HepG2 (cell line): ENCODE results near the gene CRYM. TPM values are rescaled to one million over a fixed set of nuclear protein-coding genes. Genes with fewer than 3 reads are reported as not detected.

Experiments used
- AGO2 ChIP-seq: fragments of 200-400 bp; formaldehyde crosslinking; optimal IDR thresholded peaks from 2 replicates; pipeline ENCODE3; 2017; ENCODE audit warnings: mild to moderate bottlenecking, low read depth, low read length, moderate library complexity
- CENPT ChIP-seq: sonication (generic); formaldehyde crosslinking; IDR thresholded peaks from 2 replicates; pipeline ENCODE4 v1.8.0; 2022; ENCODE audit warnings: low read depth, mild to moderate bottlenecking, moderate library complexity, missing genetic modification reagents
- CHCHD3 ChIP-seq: sonication (generic); formaldehyde crosslinking; IDR thresholded peaks from 2 replicates; pipeline ENCODE4 v1.8.0; 2022; ENCODE audit warnings: mild to moderate bottlenecking, missing genetic modification reagents, moderate library complexity
- CREM ChIP-seq, 2 experiments: sonication (generic) in 1 of 2; formaldehyde crosslinking in 1 of 2; IDR thresholded peaks; 2 replicates each; pipeline versions ENCODE4 v1.4.0 to v1.6.1; 2016 to 2020; ENCODE audit warnings: antibody characterized with exemption in 1 of 2, mild to moderate bottlenecking in 1 of 2, missing genetic modification reagents in 1 of 2
- KAT7 ChIP-seq: IDR thresholded peaks from 2 replicates; pipeline ENCODE4 v1.6.1; 2018; ENCODE audit warnings: borderline replicate concordance, missing compliant biosample characterization
- MED8 ChIP-seq: sonication (generic); formaldehyde crosslinking; IDR thresholded peaks from 2 replicates; pipeline ENCODE4 v1.8.1; 2023; ENCODE audit warnings: mild to moderate bottlenecking, missing genetic modification reagents; ENCODE audit not compliant: insufficient replicate concordance
- NR2C2 ChIP-seq: sonication (generic); formaldehyde crosslinking; IDR thresholded peaks from 2 replicates; pipeline ENCODE4 v1.4.0; 2020; ENCODE audit warnings: missing genetic modification reagents, mild to moderate bottlenecking, moderate library complexity, borderline replicate concordance
- PITX1 ChIP-seq: sonication (generic); formaldehyde crosslinking; IDR thresholded peaks from 2 replicates; pipeline ENCODE4 v1.5.1; 2020; ENCODE audit warnings: mild to moderate bottlenecking, missing genetic modification reagents
- POLR2AphosphoS2 ChIP-seq: IDR thresholded peaks from 2 replicates; pipeline ENCODE4 v1.6.1; 2011; ENCODE audit warnings: low read depth, low read length, improper control_type of control experiment
- SNAPC5 ChIP-seq: sonication (generic); formaldehyde crosslinking; IDR thresholded peaks from 2 replicates; pipeline ENCODE4 v1.8.1; 2023; ENCODE audit warnings: mild to moderate bottlenecking, missing genetic modification reagents, borderline replicate concordance
- STAT5B ChIP-seq: sonication (generic); formaldehyde crosslinking; IDR thresholded peaks from 2 replicates; pipeline ENCODE4 v1.4.0; 2020; ENCODE audit warnings: missing genetic modification reagents
- ZBTB33 ChIP-seq: sonication (generic); formaldehyde crosslinking; IDR thresholded peaks from 2 replicates; pipeline ENCODE4 v1.4.0; 2020; ENCODE audit warnings: missing genetic modification reagents
- ZNF484 ChIP-seq: sonication (generic); formaldehyde crosslinking; IDR thresholded peaks from 2 replicates; pipeline ENCODE4 v1.5.1; 2020; ENCODE audit warnings: mild to moderate bottlenecking, low read depth, missing genetic modification reagents, borderline replicate concordance
- ZNF646 ChIP-seq: sonication (generic); formaldehyde crosslinking; IDR thresholded peaks from 2 replicates; pipeline ENCODE4 v1.9.0; 2021; ENCODE audit warnings: mild to moderate bottlenecking, missing genetic modification reagents
- ZNF687 ChIP-seq: sonication (generic); formaldehyde crosslinking; IDR thresholded peaks from 2 replicates; pipeline ENCODE4 v1.5.1; 2020; ENCODE audit warnings: mild to moderate bottlenecking, missing genetic modification reagents, moderate library complexity
- ZNF841 ChIP-seq: sonication (generic); formaldehyde crosslinking; IDR thresholded peaks from 2 replicates; pipeline ENCODE4 v1.8.1; 2023; ENCODE audit warnings: missing genetic modification reagents, borderline replicate concordance
- polyA plus RNA-seq, 8 experiments: library from polyadenylated mRNA; depleted of rRNA in 3 of 8; stranded (reverse) in 7 of 8; unstranded in 1 of 8; fragments of >200 nt; fragmentation: Illumina TruSeq in 4 of 8; extraction: Trizol in 4 of 8; gene quantifications; 2 replicates each; pipeline versions ENCODE4 v1.2.1 to v1.2.3, GENCODE V29; 2011 to 2016; ENCODE audit warnings: low read depth in 4 of 8, missing spikeins in 1 of 8, mixed read lengths in 1 of 8; ENCODE audit not compliant: insufficient read depth in 1 of 8
- total RNA-seq, 5 experiments: library from RNA; depleted of rRNA; stranded (reverse); fragments of >200 nt; fragmentation: Illumina TruSeq; extraction: Trizol; gene quantifications; 2 replicates each; pipeline ENCODE4 v1.2.3, GENCODE V29; 2016; ENCODE audit warnings: low read depth in 1 of 5

Gene CRYM
- total and polyA plus RNA-seq, 2 of the 13 experiments (the other 11 are each of a cell fraction or from before 2014, with no cell fraction given): 1.9 to 2.2 TPM

- TF ChIP-seq ZNF687 (no peak; the same call in none of the 2 replicates), SNAPC5 (CRISPR knock-in tag) (no peak), CREM (IDR thresholded peaks at IDR 0.05) (no peak), CREM (CRISPR knock-in tag; IDR thresholded peaks at IDR 0.05) (no peak), AGO2 (peak; percentile 4), STAT5B (CRISPR knock-in tag) (no peak), CHCHD3 (CRISPR knock-in tag) (no peak), KAT7 (CRISPR knock-in tag) (0 out of 2 replicates have a peak, but pooled peaks have one; percentile 16), POLR2AphosphoS2 (no peak), ZNF841 (CRISPR knock-in tag) (no peak), PITX1 (CRISPR knock-in tag) (peak; percentile 7; the same call in 1 of the 2 replicates), CENPT (CRISPR knock-in tag) (no peak), MED8 (CRISPR knock-in tag) (peak; percentile 15), ZBTB33 (no peak), ZNF646 (CRISPR knock-in tag) (peak; percentile 90), ZNF484 (CRISPR knock-in tag) (no peak), NR2C2 (CRISPR knock-in tag) (no peak)
Measured at GRCh38 chr16:21301895-21302291, 23.8 kb upstream of the CRYM start (continued).
